ENCODE data around the gene PRDX4.
A peak's percentile ranks its signal among the peaks of the same experiment; 100 is the strongest.
"Not testable (repeated sequence)": the region's sequence is repeated elsewhere in the genome, so short reads cannot be mapped to it uniquely, and the experiment has no call there.

PRDX4 gene

GRCh38 chrX:23667239-23668177 lies at the start of gene PRDX4:
TSS of gene PRDX4 (plus strand) at chrX:23667493. CDS start at chrX:23667571, 78 bp downstream.
- DNase-seq, result peak; percentile 56

DNA sequence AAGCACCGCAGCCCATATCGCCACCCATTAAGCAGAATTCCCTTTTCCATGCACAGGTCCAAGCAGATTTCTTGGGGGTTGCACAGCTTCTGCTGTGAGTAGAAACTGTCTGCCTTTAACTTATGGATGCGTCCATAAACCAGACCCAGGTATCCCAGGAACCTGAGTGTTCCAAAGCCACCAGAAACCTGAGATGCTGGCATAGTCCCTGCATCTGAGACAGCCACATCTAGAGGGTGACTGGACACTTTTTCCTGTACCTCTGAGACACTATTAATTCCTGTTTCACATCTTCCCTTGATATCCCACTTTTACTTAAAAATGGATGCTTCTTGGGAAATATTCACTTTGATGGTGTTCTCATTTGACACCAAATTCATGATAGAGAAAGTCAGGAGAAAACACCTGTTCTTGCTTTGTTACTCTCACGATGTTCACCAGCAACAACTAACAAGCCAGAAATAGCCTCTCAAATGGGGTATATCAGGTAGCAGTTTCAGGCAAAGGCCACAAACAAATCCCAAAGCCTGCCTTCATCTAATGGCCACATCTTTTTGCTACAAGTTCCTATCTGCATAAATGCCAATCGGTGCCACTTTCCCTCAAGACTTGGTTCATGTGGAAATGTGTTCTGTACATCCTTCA lies 45.5 kb upstream of the PRDX4 start:
- no peak for DNase-seq

- no peak for DNase-seq
Measured at GRCh38 chrX:23623797-23624196, 43.5 kb upstream of the PRDX4 start.

- DNase-seq, result no peak
Measured at GRCh38 chrX:23626651-23627050, 40.6 kb upstream of the PRDX4 start.

GRCh38 chrX:23628131-23628530 lies 39.2 kb upstream of the PRDX4 start:
- no peak for DNase-seq

GRCh38 chrX:23631136-23631535 lies 36.2 kb upstream of the PRDX4 start:
- DNase-seq, result no peak

GRCh38 chrX:23633834-23634580 lies 33.3 kb upstream of the PRDX4 start:
- no peak for DNase-seq

GRCh38 chrX:23637187-23637586 lies 30.1 kb upstream of the PRDX4 start:
- no peak for DNase-seq

- no peak for DNase-seq
Measured at GRCh38 chrX:23643020-23643419, 24.3 kb upstream of the PRDX4 start.

- DNase-seq, result no peak
Measured at GRCh38 chrX:23644744-23645143, 22.5 kb upstream of the PRDX4 start.

- no peak for DNase-seq
Measured at GRCh38 chrX:23656091-23656490, 11.2 kb upstream of the PRDX4 start.

DNA sequence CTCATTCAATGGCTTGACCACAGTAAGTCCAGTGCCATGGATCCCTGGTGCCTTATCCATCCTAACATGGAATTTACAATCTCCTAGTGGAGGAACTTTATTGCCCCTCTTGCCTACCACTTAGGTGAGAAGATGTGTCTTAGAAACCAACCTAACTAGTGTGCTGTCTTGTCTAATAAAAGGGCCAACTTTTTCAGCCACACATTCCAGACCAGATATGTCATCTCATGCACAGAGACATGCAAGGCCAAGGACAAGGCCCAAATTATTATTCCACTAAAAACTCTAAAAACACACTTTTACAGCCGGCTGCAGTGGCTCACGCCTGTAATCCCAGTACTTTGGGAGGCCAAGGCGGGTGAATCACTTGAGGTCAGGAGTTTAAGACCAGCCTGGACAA lies 10.6 kb upstream of the PRDX4 start:
- no peak for DNase-seq

- DNase-seq, result no peak
Measured at GRCh38 chrX:23659339-23659738, 8.0 kb upstream of the PRDX4 start.

GRCh38 chrX:23660083-23660765 lies 7.1 kb upstream of the PRDX4 start:
- DNase-seq, result not testable (repeated sequence)

GRCh38 chrX:23660766-23661132 lies 6.5 kb upstream of the PRDX4 start:
- no peak for DNase-seq

DNA sequence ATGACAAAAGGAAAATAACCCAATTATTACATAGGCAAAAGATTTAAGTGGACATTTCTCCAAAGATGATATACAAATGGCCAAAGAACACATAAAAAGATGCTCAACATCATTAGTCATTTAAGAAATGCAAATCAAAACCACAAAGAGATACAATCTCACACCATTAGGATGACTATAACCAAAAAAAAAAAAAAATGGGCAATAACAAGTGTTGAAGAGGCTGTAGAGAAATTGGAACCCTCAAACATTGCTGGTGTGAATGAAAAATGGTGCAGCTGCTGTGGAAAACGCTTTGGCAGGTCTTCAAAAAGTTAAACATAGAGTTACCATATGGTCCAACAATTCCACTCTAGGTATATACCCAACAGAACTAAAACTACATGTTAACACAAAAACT lies 5.6 kb upstream of the PRDX4 start:
- no peak for DNase-seq

DNA sequence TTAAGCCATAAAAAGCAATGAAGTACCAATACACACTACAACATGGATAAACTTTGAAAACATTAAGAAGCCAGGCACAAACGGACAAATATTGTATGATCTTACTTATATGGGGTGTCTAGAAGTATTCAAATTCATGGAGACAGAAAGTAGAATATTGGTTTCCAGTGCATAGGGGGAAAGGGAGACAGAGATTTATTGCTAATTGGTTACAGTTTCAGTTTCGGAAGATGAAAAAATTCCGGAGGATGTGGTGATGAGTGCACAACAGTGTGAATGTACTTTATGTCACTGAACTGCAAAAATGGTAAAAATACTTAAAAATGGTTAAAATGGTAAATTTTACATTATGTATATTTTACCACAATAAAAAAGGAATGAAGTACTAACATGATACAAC lies 5.1 kb upstream of the PRDX4 start:
- no peak for DNase-seq

DNA sequence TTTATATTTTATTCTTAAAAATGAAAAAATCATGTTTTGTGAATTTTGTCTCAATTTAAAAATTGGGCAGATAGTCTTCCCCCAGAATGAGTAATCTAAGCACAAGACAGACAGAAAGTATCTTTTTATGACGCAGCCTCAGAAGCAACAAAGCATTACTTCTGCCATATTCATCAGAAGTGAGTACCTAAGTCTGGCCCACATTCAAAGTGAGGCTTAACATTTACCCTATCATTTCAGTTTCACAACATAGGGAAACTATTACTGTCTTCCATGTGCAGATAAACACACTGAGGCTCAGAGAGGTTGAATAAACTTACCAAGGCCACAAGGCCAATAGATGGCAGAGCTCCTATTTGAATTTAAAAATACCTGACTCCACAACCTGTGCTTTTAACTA lies 4.4 kb upstream of the PRDX4 start:
- DNase-seq, result no peak

- no peak for DNase-seq
Measured at GRCh38 chrX:23664496-23664895, 2.8 kb upstream of the PRDX4 start.

DNA sequence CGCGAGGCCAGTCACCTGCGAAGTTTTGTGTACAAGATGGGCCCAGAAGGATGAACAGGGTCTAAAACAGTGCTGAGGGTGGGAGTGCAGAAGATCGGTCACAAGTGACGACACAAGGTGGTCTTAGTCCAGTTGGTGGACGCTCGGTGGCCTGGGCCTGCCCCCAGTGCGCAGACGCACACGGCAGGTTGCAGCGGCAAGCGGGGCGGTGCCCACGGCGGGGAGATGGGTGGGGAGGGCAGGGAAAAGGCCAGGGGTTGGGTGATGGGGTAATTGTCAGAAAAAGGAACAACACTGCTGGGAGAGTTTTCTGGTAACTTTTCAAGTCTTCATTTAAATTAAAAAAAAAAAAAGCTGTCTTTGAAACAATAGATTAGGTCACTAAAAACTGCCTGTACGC lies 1.0 kb upstream of the PRDX4 start:
- no peak for DNase-seq

- DNase-seq, result no peak
Measured at GRCh38 chrX:23668335-23668734, 1.0 kb downstream of the PRDX4 start.

GRCh38 chrX:23670528-23670927 lies 3.2 kb downstream of the PRDX4 start:
- DNase-seq, result no peak

GRCh38 chrX:23673108-23673507 lies 5.8 kb downstream of the PRDX4 start:
- DNase-seq, result no peak

Measured in T1000 (cell line).